ENCODE data around the gene SYK. TPM values are rescaled to one million over a fixed set of nuclear protein-coding genes. Genes with fewer than 3 reads are reported as not detected.

The SYK gene
- total and polyA plus RNA-seq, 2 of the 13 experiments (the other 11 are each of a cell fraction or from before 2014, with no cell fraction given), result not detected

- no peaks in the 10 kb centered on the region for H3K79me2 ChIP-seq (ENCODE audit: insufficient read depth, low read length)
- H3K4me1 ChIP-seq (ENCODE audit: insufficient read depth, low read length), result no peaks in the 10 kb centered on the region
- H3K27me3 ChIP-seq (ENCODE audit: control insufficient read depth in 1 of 2, insufficient read depth in 2 of 2, low read length in 2 of 2), result no peaks in the 10 kb centered on the region; a peak in 1 of 5 replicates
- WGBS (ENCODE audit: low lambda C conversion rate), result 41% methylated on average over 5 of the region's 6 CpGs
- FAIRE-seq (no peak), DNase-seq (ENCODE audit: low spot score) (no peak), ATAC-seq (no peak)
- TF ChIP-seq RARA (CRISPR knock-in tag; IDR thresholded peaks at IDR 0.05), result no peak
- TF ChIP-seq ZNF841 (CRISPR knock-in tag; IDR thresholded peaks at IDR 0.05; ENCODE audit: borderline replicate concordance), result no peak
- TF ChIP-seq NFYB (CRISPR knock-in tag; IDR thresholded peaks at IDR 0.05), result no peak
- no peak for TF ChIP-seq RFX1 (IDR thresholded peaks at IDR 0.05)
- no peak for TF ChIP-seq ZNF232 (CRISPR knock-in tag; IDR thresholded peaks at IDR 0.05; ENCODE audit: borderline replicate concordance)
- no peak for TF ChIP-seq TFDP2 (CRISPR knock-in tag; IDR thresholded peaks at IDR 0.05)
- no peak for TF ChIP-seq ZBTB7A (CRISPR knock-in tag; IDR thresholded peaks at IDR 0.05)
- no peak for TF ChIP-seq ZNF589 (CRISPR knock-in tag; conservative IDR thresholded peaks at IDR 0.05)
- TF ChIP-seq ZNF292 (CRISPR knock-in tag; IDR thresholded peaks at IDR 0.05; ENCODE audit: borderline replicate concordance, low read depth), result no peak
- TF ChIP-seq ATF4 (CRISPR knock-in tag; IDR thresholded peaks at IDR 0.05), result no peak
- TF ChIP-seq MED1 (CRISPR knock-in tag; IDR thresholded peaks at IDR 0.05), result no peak
- TF ChIP-seq CBX2 (IDR thresholded peaks at IDR 0.05; ENCODE audit: low read depth, low read length), result no peak
- no peak for TF ChIP-seq CBX2 (CRISPR knock-in tag; IDR thresholded peaks at IDR 0.05; ENCODE audit: low read depth)
- no peak for TF ChIP-seq KLF13 (CRISPR knock-in tag; IDR thresholded peaks at IDR 0.05)
- no peak for TF ChIP-seq ISX (CRISPR knock-in tag; conservative IDR thresholded peaks at IDR 0.05)
- no peak for TF ChIP-seq FOXK1 (CRISPR knock-in tag; IDR thresholded peaks at IDR 0.05; ENCODE audit: borderline replicate concordance, low read depth)
- no peak for TF ChIP-seq HOXA7 (CRISPR knock-in tag; IDR thresholded peaks at IDR 0.05)
- TF ChIP-seq MTA3 (CRISPR knock-in tag; IDR thresholded peaks at IDR 0.05), result no peak
- no peak for TF ChIP-seq TBL1XR1 (IDR thresholded peaks at IDR 0.05; ENCODE audit: borderline replicate concordance, low read length, partially characterized antibody)
- intact Hi-C loops (cut with micrococcal nuclease; ENCODE audit: unreplicated experiment) (no loop called here), in situ Hi-C loops (cut with HindIII; ENCODE audit: extremely low pct_ligation_motif_present, low pct_unique_long_range_greater_than_20kb) (no loop called here)
- peaks cover 11% of the 10 kb centered on the region for H3K9me3 ChIP-seq (ENCODE audit: low read length)
- POLR2A ChIA-PET, result no interaction called here
- CTCF ChIA-PET (ENCODE audit: low intra/inter-chr PET ratio, low total read pairs), result no interaction called here
- no TSS peak for BruUV-seq (replicated peaks)
- H2AFZ ChIP-seq (ENCODE audit: low read length), result no peak overlapping the region
- no peak overlapping the region for H3K9ac ChIP-seq (ENCODE audit: insufficient read depth, low read depth, low read length)
- no peaks in the 10 kb centered on the region for H4K20me1 ChIP-seq (ENCODE audit: insufficient read depth, low read length)
- H3K4me3 ChIP-seq (replicated peaks in 1 of 3; ENCODE audit: insufficient read depth in 1 of 3, low read depth in 2 of 3, low read length in 3 of 3), result no peak overlapping the region
- no peak overlapping the region for H3K4me2 ChIP-seq (ENCODE audit: low read depth, low read length)
- H3K36me3 ChIP-seq (replicated peaks in 1 of 2; ENCODE audit: control insufficient read depth in 1 of 2, insufficient read depth in 2 of 2, low read length in 2 of 2), result no peaks in the 10 kb centered on the region
- H3K27ac ChIP-seq (ENCODE audit: extremely low read length, insufficient read depth, low read length), result no peak overlapping the region
Measured at GRCh38 chr9:90843525-90843924, 41.9 kb downstream of the SYK start.
